HG03432 (cell line): ENCODE measurements around the gene NT5C3A.
"Not testable (repeated sequence)": the region's sequence is repeated elsewhere in the genome, so short reads cannot be mapped to it uniquely, and the experiment has no call there.

ENCODE experiments used
- ATAC-seq: cut with Tn5 transposase; IDR thresholded peaks from one replicate; pipeline ENCODE4 v1.9.1; 2021; ENCODE audit warnings: mild to moderate bottlenecking, moderate library complexity; ENCODE audit not compliant: unreplicated experiment

The NT5C3A gene

GRCh38 chr7:33062023-33062781 lies at the start of gene NT5C3A:
Gene NT5C3A (minus strand): TSS chr7:33062776. CDS start chr7:33062705, 71 bp downstream.
- peak; percentile 46 for ATAC-seq

GRCh38 chr7:33111614-33112013 lies 49.0 kb upstream of the NT5C3A start:
- no peak for ATAC-seq

GRCh38 chr7:33109758-33110238 lies 47.2 kb upstream of the NT5C3A start:
- ATAC-seq = no peak

- peak; percentile 92 for ATAC-seq
Measured at GRCh38 chr7:33109005-33109757, 46.6 kb upstream of the NT5C3A start, which contains the start of gene RP9. Gene RP9 (minus strand): TSS chr7:33109404. CDS start chr7:33109372, 32 bp downstream.

GRCh38 chr7:33108554-33109004 lies 46.0 kb upstream of the NT5C3A start:
- ATAC-seq = peak; percentile 7

GRCh38 chr7:33107136-33108066 lies 44.8 kb upstream of the NT5C3A start:
- peak; percentile 39 for ATAC-seq

GRCh38 chr7:33101906-33102305 lies 39.3 kb upstream of the NT5C3A start:
- ATAC-seq = no peak

GRCh38 chr7:33100770-33101169 lies 38.2 kb upstream of the NT5C3A start:
- ATAC-seq = no peak

- ATAC-seq = no peak
Measured at GRCh38 chr7:33099154-33099940, 36.8 kb upstream of the NT5C3A start.

GRCh38 chr7:33094745-33095275 lies 32.2 kb upstream of the NT5C3A start:
- ATAC-seq = not testable (repeated sequence)

GRCh38 chr7:33093266-33093665 lies 30.7 kb upstream of the NT5C3A start:
- no peak for ATAC-seq

GRCh38 chr7:33091641-33092191 lies 29.1 kb upstream of the NT5C3A start:
- no peak for ATAC-seq

- ATAC-seq = no peak
Measured at GRCh38 chr7:33091111-33091531, 28.5 kb upstream of the NT5C3A start.

GRCh38 chr7:33089142-33089541 lies 26.6 kb upstream of the NT5C3A start:
- no peak for ATAC-seq

GRCh38 chr7:33087858-33088257 lies 25.3 kb upstream of the NT5C3A start:
- no peak for ATAC-seq

- ATAC-seq = no peak
Measured at GRCh38 chr7:33087356-33087755, 24.8 kb upstream of the NT5C3A start.

- ATAC-seq = no peak
Measured at GRCh38 chr7:33079763-33080690, 17.5 kb upstream of the NT5C3A start.

GRCh38 chr7:33079096-33079495 lies 16.5 kb upstream of the NT5C3A start:
- ATAC-seq = no peak
